Thyroid gland (tissue), 4 donors: ENCODE results near the gene HHAT. TPM values are rescaled to one million over a fixed set of nuclear protein-coding genes. Genes with fewer than 3 reads are reported as not detected.

Experiments
- DNase-seq, 2 donors: peaks; one replicate each; pipeline ENCODE4 v3.0.0-alpha.2; 2019
- H3K27ac ChIP-seq, 3 donors: fragments of 200-600 bp; sonication (generic); 1 replicate in 2 of 3; 2 replicates in 1 of 3; pipeline ENCODE4 v1.5.1; 2016 to 2019; ENCODE audit warnings: mild to moderate bottlenecking in 1 of 3, moderate library complexity in 1 of 3
- H3K27me3 ChIP-seq: fragments of 200-600 bp; sonication (generic); one replicate; pipeline ENCODE4 v1.5.1; 2019
- H3K36me3 ChIP-seq, 2 donors: fragments of 200-600 bp; sonication (generic); one replicate each; pipeline ENCODE4 v1.5.1; 2016 to 2019
- H3K4me1 ChIP-seq, 2 donors: fragments of 200-600 bp; sonication (generic); one replicate each; pipeline ENCODE4 v1.5.1; 2017 to 2019
- H3K4me3 ChIP-seq, 3 donors: fragments of 200-600 bp; sonication (generic); replicated peaks in 1 of 3; 1 replicate in 2 of 3; 2 replicates in 1 of 3; pipeline ENCODE4 v1.5.1; 2016; ENCODE audit warnings: mild to moderate bottlenecking in 1 of 3
- H3K9me3 ChIP-seq: fragments of 200-600 bp; sonication (generic); one replicate; pipeline ENCODE4 v1.5.1; 2017
- POLR2A ChIP-seq, 2 donors: fragments of 450-650 bp; IDR thresholded peaks; one replicate each; pipeline ENCODE4 v1.6.1; 2017; ENCODE audit warnings: antibody characterized with exemption in 2 of 2, mild to moderate bottlenecking in 2 of 2, moderate library complexity in 1 of 2
- WGBS, 2 donors: methylation state at CpG; one replicate each; pipeline ENCODE4 v1.1.5; 2017; 5-methylcytosine and 5-hydroxymethylcytosine counted together
- intact Hi-C: fragments of 100-400 bp; cut with DNase I; formaldehyde crosslinking; loops from one replicate; pipeline ENCODE4 v1.15.1; 2023
- total RNA-seq, 4 donors: library from RNA; depleted of rRNA; stranded (reverse); fragments of >200 nt; gene quantifications; one replicate each; pipeline ENCODE4 v1.2.3, GENCODE V29; 2016
- TF ChIP-seq, protein P1 (sequence below), 6 experiments: fragments of 200-600 bp in 3 of 6; fragments of 450-650 bp in 3 of 6; sonication (generic) in 3 of 6; IDR thresholded peaks; one replicate each; pipeline ENCODE4 v1.5.1; 2016 to 2019; ENCODE audit warnings: antibody characterized with exemption in 6 of 6, mild to moderate bottlenecking in 2 of 6, inconsistent platforms in 1 of 6, moderate library complexity in 1 of 6

HHAT gene
- total RNA-seq, 4 donors from 2014 or later, result 7.9 to 15.9 (median 10.5) TPM

DNA sequence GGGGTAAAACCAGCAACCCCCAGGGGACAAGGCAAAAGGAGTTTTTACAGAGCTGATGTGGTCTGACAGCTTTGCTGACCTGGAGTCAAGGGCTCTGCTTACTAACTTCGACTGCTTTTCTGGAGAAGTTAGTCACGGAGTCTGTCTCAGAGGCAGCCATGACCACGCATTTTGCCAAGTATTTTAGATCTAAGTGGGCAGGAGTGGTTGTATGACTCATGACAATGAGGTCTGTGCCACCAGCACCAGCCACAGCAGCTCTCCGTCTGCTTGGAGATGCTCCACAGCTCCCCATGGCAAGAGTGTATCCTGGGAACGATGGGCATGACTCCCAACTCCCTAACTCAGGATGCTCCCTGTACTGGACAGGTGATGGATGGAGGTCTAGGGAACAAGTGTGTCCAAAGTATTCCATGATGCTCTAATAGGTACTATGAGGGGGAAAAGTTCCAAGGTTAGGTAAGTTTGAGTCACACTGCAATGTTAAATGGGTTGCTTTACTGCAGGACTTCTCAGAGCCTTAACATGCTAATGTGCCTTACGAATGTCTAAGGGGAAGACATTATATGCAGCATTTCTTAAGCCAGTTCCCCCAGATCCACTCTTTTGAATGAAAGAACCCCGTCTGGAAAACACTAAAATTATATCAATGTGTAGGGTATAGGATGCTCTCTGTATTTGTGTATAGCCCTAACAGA lies 359.0 kb downstream of the HHAT start:
- no peak overlapping the region for H3K4me3 ChIP-seq
- peaks cover 0 to 7% of the 10 kb centered on the region in 2 donors for H3K4me1 ChIP-seq
- WGBS, 2 donors, result 62 to 75% methylated on average over 7 of the region's 7 CpGs
- intact Hi-C loops, result no loop called here
- no peaks in the 10 kb centered on the region for H3K36me3 ChIP-seq
- no peaks in the 10 kb centered on the region for H3K9me3 ChIP-seq
- TF ChIP-seq, protein P1, sequence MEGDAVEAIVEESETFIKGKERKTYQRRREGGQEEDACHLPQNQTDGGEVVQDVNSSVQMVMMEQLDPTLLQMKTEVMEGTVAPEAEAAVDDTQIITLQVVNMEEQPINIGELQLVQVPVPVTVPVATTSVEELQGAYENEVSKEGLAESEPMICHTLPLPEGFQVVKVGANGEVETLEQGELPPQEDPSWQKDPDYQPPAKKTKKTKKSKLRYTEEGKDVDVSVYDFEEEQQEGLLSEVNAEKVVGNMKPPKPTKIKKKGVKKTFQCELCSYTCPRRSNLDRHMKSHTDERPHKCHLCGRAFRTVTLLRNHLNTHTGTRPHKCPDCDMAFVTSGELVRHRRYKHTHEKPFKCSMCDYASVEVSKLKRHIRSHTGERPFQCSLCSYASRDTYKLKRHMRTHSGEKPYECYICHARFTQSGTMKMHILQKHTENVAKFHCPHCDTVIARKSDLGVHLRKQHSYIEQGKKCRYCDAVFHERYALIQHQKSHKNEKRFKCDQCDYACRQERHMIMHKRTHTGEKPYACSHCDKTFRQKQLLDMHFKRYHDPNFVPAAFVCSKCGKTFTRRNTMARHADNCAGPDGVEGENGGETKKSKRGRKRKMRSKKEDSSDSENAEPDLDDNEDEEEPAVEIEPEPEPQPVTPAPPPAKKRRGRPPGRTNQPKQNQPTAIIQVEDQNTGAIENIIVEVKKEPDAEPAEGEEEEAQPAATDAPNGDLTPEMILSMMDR (IDR thresholded peaks at IDR 0.05), result no peak
- TF ChIP-seq POLR2A (IDR thresholded peaks at IDR 0.05), result no peak
- H3K27ac ChIP-seq, result no peak overlapping the region
- H3K27me3 ChIP-seq, result no peaks in the 10 kb centered on the region
- DNase-seq, result peak; percentile 58 to 66

DNA sequence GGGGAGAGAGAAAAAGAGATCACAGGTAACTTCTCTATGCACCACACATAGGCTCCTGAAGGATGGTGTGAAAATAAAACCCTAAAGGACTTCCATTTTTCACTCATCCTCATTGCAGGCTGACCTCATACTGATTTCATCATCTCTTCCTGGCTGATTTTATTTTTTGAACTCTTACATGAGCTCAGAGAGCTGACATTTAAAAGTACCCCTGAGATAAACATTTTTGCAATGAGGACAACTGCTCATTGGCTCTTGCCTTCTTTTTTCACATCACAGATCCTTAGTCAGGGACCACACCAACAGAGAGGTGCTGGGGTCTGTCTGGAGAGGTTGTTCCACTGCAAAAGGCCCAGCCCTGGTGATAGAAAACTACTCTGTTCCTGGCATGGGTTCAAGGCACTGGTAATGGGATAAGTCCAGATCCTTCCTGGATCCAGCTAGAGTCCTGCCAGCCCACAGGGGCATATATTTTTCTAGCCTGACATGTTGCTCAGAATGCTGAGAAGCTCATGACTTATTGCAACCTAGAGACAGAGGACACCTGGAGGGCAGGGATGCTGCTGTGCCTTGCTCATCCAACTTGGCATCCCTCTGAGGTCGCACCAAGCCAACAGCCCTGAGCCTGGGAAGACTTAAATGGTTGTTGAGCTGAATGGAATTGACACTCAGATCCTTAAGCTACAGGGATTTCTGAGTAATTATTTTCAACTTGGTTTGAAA lies 360.0 kb downstream of the HHAT start:
- Histone ChIP-seq H3K4me1 (peaks cover 0 to 7% of the 10 kb centered on the region in 2 donors), H3K27ac (no peak overlapping the region), H3K4me3 (no peak overlapping the region), H3K36me3 (no peaks in the 10 kb centered on the region), H3K9me3 (no peaks in the 10 kb centered on the region), H3K27me3 (no peaks in the 10 kb centered on the region)
- intact Hi-C loops, result no loop called here
- no peak for TF ChIP-seq POLR2A (IDR thresholded peaks at IDR 0.05)
- TF ChIP-seq, protein P1 (IDR thresholded peaks at IDR 0.05), result no peak
- 78 to 100% methylated on average over 1 of the region's 1 CpG for WGBS, 2 donors
- no peak for DNase-seq

DNA sequence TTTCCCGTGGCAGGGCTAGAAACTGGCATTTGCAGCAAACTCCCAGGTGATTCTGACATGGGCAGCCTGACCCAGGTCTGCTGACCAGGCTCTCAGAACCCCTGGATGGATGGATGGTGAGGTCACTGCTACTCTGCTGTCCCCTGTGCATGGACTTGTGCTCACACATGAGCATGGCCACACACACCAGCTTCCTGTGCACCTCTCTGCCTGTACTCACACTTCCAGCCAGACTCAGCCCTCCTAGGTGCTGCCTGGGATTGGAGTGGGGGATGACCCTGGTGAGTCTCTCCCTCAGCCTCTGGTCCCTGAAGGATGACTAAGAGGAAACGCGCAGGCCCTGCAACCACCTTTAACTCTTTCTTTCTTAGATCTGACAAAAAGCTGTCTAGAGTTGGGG lies 361.1 kb downstream of the HHAT start:
- 39 to 46% methylated on average over 3 of the region's 3 CpGs for WGBS, 2 donors
- TF ChIP-seq POLR2A (IDR thresholded peaks at IDR 0.05), result no peak
- TF ChIP-seq, protein P1 (IDR thresholded peaks at IDR 0.05), result no peak
- DNase-seq, result peak; percentile 52 to 62

DNA sequence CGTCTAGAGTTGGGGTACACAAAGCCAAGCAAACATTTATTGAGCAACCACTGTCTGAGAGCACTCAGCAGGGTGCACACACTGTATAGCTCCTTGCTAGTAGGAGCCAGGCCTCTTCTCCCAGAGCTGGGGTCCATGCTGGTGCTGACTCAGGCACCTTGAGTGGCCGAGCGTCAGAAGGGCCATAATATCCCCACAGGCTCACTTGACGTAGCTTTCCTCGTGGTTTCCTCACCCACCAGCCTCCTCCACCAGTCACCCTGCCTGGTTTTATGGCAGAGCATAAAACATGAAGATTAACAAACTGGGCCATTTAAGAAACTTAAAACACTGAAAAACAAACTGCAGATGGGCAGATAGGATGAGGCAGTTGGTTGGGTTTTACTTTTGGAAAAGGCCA lies 361.5 kb downstream of the HHAT start:
- no peak for TF ChIP-seq POLR2A (IDR thresholded peaks at IDR 0.05)
- TF ChIP-seq, protein P1 (IDR thresholded peaks at IDR 0.05), result no peak

More for the DNA sequence above, 361.1 kb downstream of the HHAT start:
- H3K4me1 ChIP-seq, result peaks cover 0 to 7% of the 10 kb centered on the region in 2 donors
- no peaks in the 10 kb centered on the region for H3K9me3 ChIP-seq
- no peaks in the 10 kb centered on the region for H3K36me3 ChIP-seq
- H3K27me3 ChIP-seq, result no peaks in the 10 kb centered on the region
- intact Hi-C loops, result no loop called here
- no peak overlapping the region for H3K4me3 ChIP-seq
- H3K27ac ChIP-seq, result no peak overlapping the region

DNA sequence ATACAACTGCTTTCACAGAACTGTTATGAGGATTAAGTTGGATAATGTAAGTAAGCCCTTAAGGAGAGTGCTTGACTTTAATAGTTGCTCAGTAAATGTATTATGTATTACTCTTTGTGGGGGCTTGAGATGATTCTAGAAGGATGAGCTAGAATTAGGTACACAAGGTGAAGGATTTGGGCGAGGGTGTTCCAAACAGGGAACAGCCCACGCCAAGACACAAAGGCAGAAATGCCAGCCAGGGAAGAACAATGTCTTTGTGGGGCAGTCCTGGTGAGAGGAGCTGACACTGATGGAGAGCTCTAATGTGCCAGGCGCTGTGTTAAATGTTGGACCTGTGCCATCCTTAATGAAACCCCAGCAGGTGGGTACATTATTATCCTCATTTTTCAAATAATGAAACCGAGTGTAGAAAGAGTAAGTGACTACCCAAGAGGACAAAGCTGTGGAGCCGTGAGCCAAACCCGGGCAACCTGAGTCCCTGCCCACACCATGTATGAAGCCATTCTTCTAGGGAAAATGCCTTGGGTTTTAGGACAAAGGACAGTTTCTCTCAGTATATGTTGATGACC lies 362.4 kb downstream of the HHAT start:
- Histone ChIP-seq H3K4me1 (peaks cover 0 to 7% of the 10 kb centered on the region in 2 donors), H3K9me3 (no peaks in the 10 kb centered on the region), H3K36me3 (no peaks in the 10 kb centered on the region), H3K4me3 (no peak overlapping the region), H3K27ac (no peak overlapping the region), H3K27me3 (no peaks in the 10 kb centered on the region)
- intact Hi-C loops, result no loop called here
- 95 to 96% methylated on average over 6 of the region's 6 CpGs for WGBS, 2 donors
- TF ChIP-seq, protein P1 (IDR thresholded peaks at IDR 0.05), result no peak
- no peak for TF ChIP-seq POLR2A (IDR thresholded peaks at IDR 0.05)
- DNase-seq, result no peak

More for the DNA sequence above, 361.5 kb downstream of the HHAT start:
- Histone ChIP-seq H3K4me3 (no peak overlapping the region), H3K9me3 (no peaks in the 10 kb centered on the region), H3K4me1 (peaks cover 0 to 7% of the 10 kb centered on the region in 2 donors), H3K36me3 (no peaks in the 10 kb centered on the region), H3K27ac (no peak overlapping the region), H3K27me3 (no peaks in the 10 kb centered on the region)
- intact Hi-C loops, result no loop called here
- WGBS, 2 donors, result 92 to 94% methylated on average over 5 of the region's 5 CpGs
- no peak for DNase-seq
